HG03354 (cell line): ENCODE measurements around the gene ARHGAP36.

Experiments used
- ATAC-seq: cut with Tn5 transposase; IDR thresholded peaks from one replicate; pipeline ENCODE4 v1.9.1; 2021; ENCODE audit warnings: mild to moderate bottlenecking; ENCODE audit not compliant: unreplicated experiment, poor library complexity, severe bottlenecking

Gene ARHGAP36

DNA sequence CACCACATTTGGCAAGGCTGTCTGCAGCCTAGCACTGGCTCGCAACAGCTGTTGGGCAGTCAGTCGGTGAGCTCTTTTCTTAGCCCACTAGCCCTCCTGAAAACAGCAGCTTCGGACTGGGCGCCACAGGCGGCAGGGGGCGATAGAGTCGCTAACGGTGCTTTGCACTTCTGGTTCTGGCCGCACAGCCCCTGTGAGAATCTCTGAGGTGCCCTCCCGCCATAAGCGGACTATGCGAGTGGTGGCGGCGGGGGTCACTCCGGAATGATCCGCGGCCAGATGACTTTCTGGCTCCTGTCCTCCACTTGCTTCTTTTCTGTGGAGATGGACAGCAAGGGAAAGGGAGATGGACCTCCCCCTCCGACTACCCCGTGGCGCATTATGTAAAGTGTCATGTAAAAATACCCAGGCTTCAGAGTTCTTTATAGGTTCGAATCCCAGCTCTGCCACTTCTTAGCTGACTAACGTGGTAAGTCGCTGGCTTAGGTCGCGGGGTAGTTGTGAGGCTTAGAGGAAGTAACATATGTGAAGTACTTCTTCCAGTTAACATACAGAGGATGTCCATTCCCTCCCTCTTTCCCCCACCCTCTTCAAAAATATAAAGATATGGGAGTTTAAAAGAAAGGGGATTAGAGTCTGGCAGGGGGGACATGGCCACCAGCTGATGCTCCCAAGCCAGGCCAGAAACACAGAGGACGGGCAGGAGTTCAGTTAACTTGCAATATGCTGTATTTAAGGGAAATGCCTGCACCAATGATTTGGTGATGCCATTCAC, 11.0 kb downstream of the ARHGAP36 start:
- ATAC-seq: peak; percentile 73

GRCh38 chrX:131072871-131073571, 14.9 kb downstream of the ARHGAP36 start:
- no peak for ATAC-seq

GRCh38 chrX:131073607-131074006, 15.5 kb downstream of the ARHGAP36 start:
- ATAC-seq: no peak

DNA sequence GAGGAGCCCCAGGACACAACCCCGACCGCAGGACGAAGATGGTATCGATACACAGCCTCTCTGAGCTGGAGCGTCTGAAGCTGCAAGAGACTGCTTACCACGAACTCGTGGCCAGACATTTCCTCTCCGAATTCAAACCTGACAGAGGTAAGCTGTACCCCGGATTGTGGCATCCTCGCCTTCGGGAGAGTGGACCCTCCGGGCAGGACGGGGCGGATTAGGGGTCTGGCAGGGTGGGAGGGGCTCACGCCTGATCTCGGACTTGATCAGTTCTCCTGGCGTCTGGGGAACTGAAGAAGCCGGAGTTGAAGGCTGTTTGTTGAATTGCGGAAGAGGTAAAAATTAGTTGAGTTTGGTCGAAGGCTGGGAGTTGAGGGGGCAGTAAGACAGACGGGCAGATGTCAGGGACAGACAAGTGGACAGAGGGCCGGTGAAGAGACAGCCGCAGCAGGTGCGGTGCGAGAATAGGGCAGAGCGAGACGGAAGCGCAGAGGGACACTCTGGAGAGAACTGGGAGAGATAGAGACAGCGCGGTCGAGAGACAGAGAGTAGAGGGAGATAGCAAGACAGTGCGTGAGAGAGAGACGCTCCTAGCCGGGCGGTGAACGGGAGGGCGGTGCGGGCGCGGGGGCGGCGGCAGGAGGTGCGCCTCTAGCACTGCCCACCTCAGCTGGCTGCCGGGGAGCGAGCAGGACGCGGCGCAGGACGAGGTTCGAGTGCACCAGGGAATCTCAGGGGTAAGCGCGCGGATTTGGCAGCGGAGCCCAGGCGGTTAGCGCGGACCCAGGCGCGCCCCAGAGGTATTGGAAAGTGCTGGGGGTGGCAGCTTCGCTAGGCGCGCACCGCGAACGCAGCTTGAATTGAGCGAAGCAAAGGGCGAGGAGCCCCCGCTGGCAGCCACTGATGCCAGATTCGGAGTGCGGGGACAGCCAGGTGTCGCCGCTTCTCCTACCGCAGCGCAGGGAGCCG, 23.9 kb downstream of the ARHGAP36 start:
- ATAC-seq: no peak

- ATAC-seq: no peak
Measured at GRCh38 chrX:131083510-131084142, 25.5 kb downstream of the ARHGAP36 start.

GRCh38 chrX:131084145-131084544, 26.0 kb downstream of the ARHGAP36 start:
- ATAC-seq: no peak

GRCh38 chrX:131136776-131137175, 78.6 kb downstream of the ARHGAP36 start:
- ATAC-seq: no peak

DNA sequence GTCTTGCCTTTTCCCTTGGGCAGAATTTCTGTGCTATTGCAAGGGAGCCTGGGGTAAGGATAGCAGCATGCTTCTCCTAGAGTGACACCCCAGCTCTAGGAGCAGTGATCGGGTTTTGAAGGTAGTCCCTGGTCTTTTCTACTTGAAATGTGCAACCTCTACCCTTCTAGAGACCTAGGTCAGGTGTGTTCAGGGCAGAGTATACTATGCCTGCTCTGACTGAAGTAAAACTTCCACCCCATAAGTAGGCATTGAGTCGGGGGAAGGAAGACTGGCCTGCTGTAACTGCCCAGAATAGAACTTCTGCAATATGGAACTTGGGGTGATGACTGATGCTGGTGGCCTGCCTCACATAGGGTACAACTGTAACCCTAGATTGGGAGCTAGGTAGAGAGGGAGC, 80.9 kb downstream of the ARHGAP36 start:
- ATAC-seq: peak; percentile 48
